ENCODE data around the gene IFNG-AS1.

Gene IFNG-AS1

GRCh38 chr12:68016136-68016535, 26.9 kb downstream of the IFNG-AS1 start:
- Histone ChIP-seq H3K4me2 (ENCODE audit: low read length) (no peak overlapping the region), H2AFZ (ENCODE audit: low read length) (no peak overlapping the region), H3K27ac (ENCODE audit: low read depth, low read length, poor library complexity, severe bottlenecking) (no peak overlapping the region), H3K79me2 (ENCODE audit: insufficient read depth, low read length) (no peaks in the 10 kb centered on the region), H4K20me1 (ENCODE audit: insufficient read depth, low read length) (no peaks in the 10 kb centered on the region), H3F3A (ENCODE audit: insufficient read depth, low read length) (no peaks in the 10 kb centered on the region), H3K9me2 (ENCODE audit: low read depth, low read length) (no peaks in the 10 kb centered on the region), H3K9ac (ENCODE audit: low read length) (no peak overlapping the region), H3K9me3 (ENCODE audit: low read length) (no peaks in the 10 kb centered on the region), H3K4me3 (ENCODE audit: low read depth, low read length, poor library complexity, severe bottlenecking) (no peak overlapping the region), H3K36me3 (ENCODE audit: insufficient read depth, low read length) (peaks cover 78% of the 10 kb centered on the region), H3K4me1 (ENCODE audit: insufficient read depth, low read length, severe bottlenecking) (peaks cover 21% of the 10 kb centered on the region), H3K27me3 (ENCODE audit: insufficient read depth, low read length) (no peaks in the 10 kb centered on the region)
- no peak for TF ChIP-seq CTCF (IDR thresholded peaks at IDR 0.05; ENCODE audit: low read length)

- H3K9me3 ChIP-seq (ENCODE audit: low read length), result no peaks in the 10 kb centered on the region
- no peak overlapping the region for H2AFZ ChIP-seq (ENCODE audit: low read length)
- peaks cover 86% of the 10 kb centered on the region for H3K36me3 ChIP-seq (ENCODE audit: insufficient read depth, low read length)
- H3K9ac ChIP-seq (ENCODE audit: low read length), result no peak overlapping the region
- H3K4me1 ChIP-seq (ENCODE audit: insufficient read depth, low read length, severe bottlenecking), result no peaks in the 10 kb centered on the region
- H3F3A ChIP-seq (ENCODE audit: insufficient read depth, low read length), result no peaks in the 10 kb centered on the region
- H4K20me1 ChIP-seq (ENCODE audit: insufficient read depth, low read length), result no peaks in the 10 kb centered on the region
- no peaks in the 10 kb centered on the region for H3K27me3 ChIP-seq (ENCODE audit: insufficient read depth, low read length)
- H3K4me2 ChIP-seq (ENCODE audit: low read length), result no peak overlapping the region
- TF ChIP-seq EZH2 (IDR thresholded peaks at IDR 0.05; ENCODE audit: borderline replicate concordance, low read length), result no peak
- TF ChIP-seq CTCF (IDR thresholded peaks at IDR 0.05; ENCODE audit: low read length), result no peak
- no peaks in the 10 kb centered on the region for H3K79me2 ChIP-seq (ENCODE audit: insufficient read depth, low read length)
- no peak overlapping the region for H3K4me3 ChIP-seq (ENCODE audit: low read depth, low read length, poor library complexity, severe bottlenecking)
- no peaks in the 10 kb centered on the region for H3K9me2 ChIP-seq (ENCODE audit: low read depth, low read length)
- H3K27ac ChIP-seq (ENCODE audit: low read depth, low read length, poor library complexity, severe bottlenecking), result no peak overlapping the region
Observed at GRCh38 chr12:68018315-68018714, 29.1 kb downstream of the IFNG-AS1 start.

GRCh38 chr12:68020049-68020448, 30.8 kb downstream of the IFNG-AS1 start:
- no peak overlapping the region for H3K9ac ChIP-seq (ENCODE audit: low read length)
- H3K9me2 ChIP-seq (ENCODE audit: low read depth, low read length), result no peaks in the 10 kb centered on the region
- H3K27ac ChIP-seq (ENCODE audit: low read depth, low read length, poor library complexity, severe bottlenecking), result no peak overlapping the region
- no peak overlapping the region for H3K4me3 ChIP-seq (ENCODE audit: low read depth, low read length, poor library complexity, severe bottlenecking)
- no peaks in the 10 kb centered on the region for H3K9me3 ChIP-seq (ENCODE audit: low read length)
- H3K4me2 ChIP-seq (ENCODE audit: low read length), result no peak overlapping the region
- no peaks in the 10 kb centered on the region for H3K27me3 ChIP-seq (ENCODE audit: insufficient read depth, low read length)
- H3K4me1 ChIP-seq (ENCODE audit: insufficient read depth, low read length, severe bottlenecking), result no peaks in the 10 kb centered on the region
- peaks cover 69% of the 10 kb centered on the region for H3K36me3 ChIP-seq (ENCODE audit: insufficient read depth, low read length)
- no peak overlapping the region for H2AFZ ChIP-seq (ENCODE audit: low read length)
- H3F3A ChIP-seq (ENCODE audit: insufficient read depth, low read length), result no peaks in the 10 kb centered on the region
- H3K79me2 ChIP-seq (ENCODE audit: insufficient read depth, low read length), result no peaks in the 10 kb centered on the region
- no peak for TF ChIP-seq EZH2 (IDR thresholded peaks at IDR 0.05; ENCODE audit: borderline replicate concordance, low read length)
- TF ChIP-seq CTCF (IDR thresholded peaks at IDR 0.05; ENCODE audit: low read length), result no peak
- no peaks in the 10 kb centered on the region for H4K20me1 ChIP-seq (ENCODE audit: insufficient read depth, low read length)

All from OCI-LY1 (cell line).